SK-N-SH (cell line): Measurements from ENCODE around the gene MAN2B2. TPM values are rescaled to one million over a fixed set of nuclear protein-coding genes. Genes with fewer than 3 reads are reported as not detected.

ENCODE experiments used
- CTCF ChIA-PET: fragments of 300-600, 350-600 bp; formaldehyde crosslinking; extraction: SDS; loops from one replicate; lab custom pipeline; 2021; lab: Yijun Ruan, JAX
- POLR2A ChIA-PET: fragments of 350-600 bp; sonication (Branson Sonifier 250); formaldehyde crosslinking; extraction: SDS; loops from one replicate; lab custom pipeline; 2020; ENCODE audit warnings: antibody characterized with exemption, inconsistent platforms; lab: Yijun Ruan, JAX
- DNase-seq: peaks from one replicate; pipeline ENCODE4 v3.0.0; 2012
- H2AFZ ChIP-seq: fragments of 200-600 bp; sonication (generic); 2 replicates; pipeline ENCODE4 v1.8.1; 2016; ENCODE audit warnings: antibody characterized with exemption, mild to moderate bottlenecking, low read depth
- H3F3A ChIP-seq: fragments of 200-600 bp; sonication (generic); replicated peaks from 2 replicates; pipeline ENCODE3; 2016; ENCODE audit warnings: antibody characterized with exemption, mild to moderate bottlenecking; ENCODE audit not compliant: insufficient read depth
- H3K27ac ChIP-seq, 2 experiments: fragments of 200-500 bp in 1 of 2; fragments of 200-600 bp in 1 of 2; sonication (Bioruptor generic) in 1 of 2; sonication (generic), shearing (Covaris generic) in 1 of 2; 2 replicates each; pipeline versions ENCODE4 v1.5.1 to v1.6.1; 2014 to 2016; ENCODE audit warnings: low read depth in 2 of 2, inconsistent platforms in 1 of 2, low read length in 1 of 2, mild to moderate bottlenecking in 1 of 2, mixed read lengths in 1 of 2
- H3K27me3 ChIP-seq: fragments of 200-600 bp; sonication (generic), shearing (Covaris generic); 2 replicates; pipeline ENCODE4 v1.6.1; 2016; ENCODE audit warnings: mixed run types; ENCODE audit not compliant: insufficient read depth
- H3K36me3 ChIP-seq, 2 experiments: fragments of 200-500 bp in 1 of 2; fragments of 200-600 bp in 1 of 2; sonication (Bioruptor generic) in 1 of 2; sonication (generic) in 1 of 2; replicated peaks in 1 of 2; 2 replicates each; pipeline versions ENCODE3 to v1.5.1; 2014 to 2016; ENCODE audit warnings: low read length in 1 of 2, mild to moderate bottlenecking in 1 of 2; ENCODE audit not compliant: insufficient read depth in 2 of 2, control insufficient read depth in 1 of 2
- H3K4me1 ChIP-seq, 2 experiments: fragments of 200-500 bp in 1 of 2; fragments of 200-600 bp in 1 of 2; sonication (Bioruptor generic) in 1 of 2; sonication (generic), shearing (Covaris generic) in 1 of 2; 2 replicates each; pipeline versions ENCODE4 v1.5.1 to v1.6.1; 2014 to 2016; ENCODE audit warnings: low read depth in 1 of 2, low read length in 1 of 2, mixed run types in 1 of 2; ENCODE audit not compliant: insufficient read depth in 2 of 2, control insufficient read depth in 1 of 2
- H3K4me2 ChIP-seq: fragments of 200-600 bp; sonication (generic), shearing (Covaris generic); 2 replicates; pipeline ENCODE4 v1.6.1; 2017; ENCODE audit warnings: mixed run types
- H3K4me3 ChIP-seq, 2 experiments: fragments of 200-500 bp in 1 of 2; fragments of 200-600 bp in 1 of 2; sonication (Bioruptor generic) in 1 of 2; sonication (generic), shearing (Covaris generic) in 1 of 2; 2 replicates each; pipeline versions ENCODE4 v1.5.1 to v1.8.1; 2014 to 2016; ENCODE audit warnings: low read depth in 2 of 2, inconsistent platforms in 1 of 2, low read length in 1 of 2, mild to moderate bottlenecking in 1 of 2, mixed read lengths in 1 of 2, moderate library complexity in 1 of 2
- H3K79me2 ChIP-seq: fragments of 200-600 bp; sonication (generic); 2 replicates; pipeline ENCODE4 v1.8.1; 2017; ENCODE audit warnings: mild to moderate bottlenecking; ENCODE audit not compliant: insufficient read depth
- H3K9ac ChIP-seq: fragments of 200-600 bp; sonication (generic); 2 replicates; pipeline ENCODE4 v1.6.1; 2017; ENCODE audit warnings: mixed run types
- H3K9me2 ChIP-seq: fragments of 200-600 bp; sonication (generic); 2 replicates; pipeline ENCODE4 v1.6.1; 2017; ENCODE audit warnings: mixed run types
- H3K9me3 ChIP-seq: fragments of 200-600 bp; sonication (generic); 2 replicates; pipeline ENCODE4 v1.6.1; 2017; ENCODE audit warnings: mixed run types, mild to moderate bottlenecking, moderate library complexity
- H4K20me1 ChIP-seq: fragments of 200-600 bp; sonication (generic); 2 replicates; pipeline ENCODE4 v1.6.1; 2017; ENCODE audit warnings: mild to moderate bottlenecking, mixed run types; ENCODE audit not compliant: insufficient read depth
- EP300 ChIP-seq, 2 experiments: IDR thresholded peaks; 2 replicates each; pipeline versions ENCODE4 v1.4.0 to v1.6.1; 2012; ENCODE audit warnings: borderline replicate concordance in 1 of 2, low read depth in 1 of 2, low read length in 1 of 2
- EZH2phosphoT487 ChIP-seq: fragments of 200-600 bp; sonication (generic); IDR thresholded peaks from 2 replicates; pipeline ENCODE4 v1.6.1; 2017; ENCODE audit warnings: low read depth, mixed run types, mild to moderate bottlenecking, antibody characterized with exemption, moderate library complexity, borderline replicate concordance
- FOSL2 ChIP-seq: IDR thresholded peaks from 2 replicates; pipeline ENCODE4 v1.4.0; 2012; ENCODE audit warnings: low read depth, mild to moderate bottlenecking, moderate library complexity, borderline replicate concordance
- FOXJ3 ChIP-seq: sonication (generic); formaldehyde crosslinking; IDR thresholded peaks from 2 replicates; pipeline ENCODE4 v1.5.1; 2020; ENCODE audit warnings: mild to moderate bottlenecking, missing genetic modification reagents
- FOXM1 ChIP-seq: IDR thresholded peaks from 2 replicates; pipeline ENCODE4 v1.4.0; 2012; ENCODE audit warnings: low read depth, mild to moderate bottlenecking
- GATA2 ChIP-seq: sonication (generic); formaldehyde crosslinking; IDR thresholded peaks from 2 replicates; pipeline ENCODE4 v1.5.0; 2020; ENCODE audit warnings: mild to moderate bottlenecking, missing genetic modification reagents
- JUND ChIP-seq: IDR thresholded peaks from 2 replicates; pipeline ENCODE4 v1.4.0; 2012
- MXI1 ChIP-seq: IDR thresholded peaks from 2 replicates; pipeline ENCODE4 v1.6.1; 2012; ENCODE audit warnings: mild to moderate bottlenecking, low read depth, low read length, improper control_type of control experiment
- NFIC ChIP-seq: IDR thresholded peaks from 2 replicates; pipeline ENCODE4 v1.4.0; 2012; ENCODE audit warnings: borderline replicate concordance
- NRF1 ChIP-seq: IDR thresholded peaks from 2 replicates; pipeline ENCODE4 v1.6.1; 2012; ENCODE audit warnings: low read depth, mild to moderate bottlenecking, low read length
- POLR2AphosphoS5 ChIP-seq: IDR thresholded peaks from 2 replicates; pipeline ENCODE4 v1.6.1; 2012; ENCODE audit warnings: low read depth, low read length
- SMC3 ChIP-seq: IDR thresholded peaks from 2 replicates; pipeline ENCODE4 v1.6.1; 2012; ENCODE audit warnings: low read depth, low read length, improper control_type of control experiment
- TCF12 ChIP-seq: IDR thresholded peaks from 2 replicates; pipeline ENCODE4 v1.4.0; 2012
- YY1 ChIP-seq: IDR thresholded peaks from 2 replicates; pipeline ENCODE4 v1.4.0; 2012; ENCODE audit warnings: low read depth, mild to moderate bottlenecking
- WGBS: methylation state at CpG from one replicate; pipeline ENCODE4 v1.1.6; 2017; ENCODE audit warnings: low lambda C conversion rate; 5-methylcytosine and 5-hydroxymethylcytosine counted together
- polyA plus RNA-seq, 3 experiments: library from polyadenylated mRNA; depleted of rRNA; stranded (reverse); fragments of >200 nt; gene quantifications; 2 replicates each; pipeline ENCODE4 v1.2.3, GENCODE V29; 2012
- TF ChIP-seq, protein P1 (sequence below): IDR thresholded peaks from 2 replicates; pipeline ENCODE4 v1.4.0; 2012; ENCODE audit warnings: low read depth, borderline replicate concordance
- TF ChIP-seq, protein P2 (sequence below): fragments of 150-350 bp; IDR thresholded peaks from 2 replicates; pipeline ENCODE4 v1.6.1; 2017; ENCODE audit warnings: antibody characterized with exemption, low read length, low read depth, borderline replicate concordance
- TF ChIP-seq, protein P3 (sequence below): IDR thresholded peaks from 2 replicates; pipeline ENCODE4 v1.6.1; 2012; ENCODE audit warnings: mild to moderate bottlenecking, low read depth, low read length, moderate library complexity
- TF ChIP-seq, protein P4 (sequence below): IDR thresholded peaks from 2 replicates; pipeline ENCODE4 v1.4.0; 2012; ENCODE audit warnings: low read depth
- TF ChIP-seq, protein P5 (sequence below): IDR thresholded peaks from 2 replicates; pipeline ENCODE4; 2012

Gene MAN2B2
- polyA plus RNA-seq, 1 of the 3 experiments (the other 2 are of a cell fraction): 24.9 TPM

DNA sequence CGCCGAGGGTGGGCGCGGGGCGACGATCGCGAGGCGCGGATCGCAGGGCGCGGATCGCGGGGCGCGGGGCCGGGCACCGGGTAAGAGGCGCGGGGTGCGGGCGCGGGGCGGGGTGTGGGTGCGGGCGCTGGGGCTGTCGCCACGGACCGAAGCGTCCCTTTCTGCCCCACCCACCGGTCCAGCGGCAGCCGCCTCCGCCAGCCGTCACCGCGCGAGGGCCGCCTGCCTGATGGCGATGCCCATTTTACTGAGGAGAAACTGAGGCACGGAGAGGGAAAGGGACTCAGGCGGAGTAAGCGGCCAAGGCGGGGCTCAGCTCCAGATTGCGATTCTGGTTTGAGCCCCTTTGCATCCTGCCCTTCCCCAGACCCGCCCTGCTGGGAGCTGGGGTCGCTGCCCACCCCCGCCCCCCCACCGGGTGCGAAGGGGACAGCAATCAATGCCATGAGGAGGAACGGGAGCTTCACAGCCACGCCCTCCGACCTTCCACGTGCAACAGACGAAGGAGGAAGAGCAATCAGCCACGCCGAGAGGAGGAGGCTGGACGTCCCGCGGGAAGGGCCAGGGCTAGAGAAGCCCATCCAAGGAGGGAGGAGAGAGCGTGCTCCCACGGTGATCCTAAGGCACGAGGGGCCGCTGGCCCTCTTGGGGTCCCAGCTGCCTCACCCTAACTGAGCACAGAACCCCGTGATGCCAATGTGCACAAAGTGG lies 10.9 kb upstream of the MAN2B2 start (continued):
- TF ChIP-seq EZH2phosphoT487 (no peak), EP300 (IDR thresholded peaks at IDR 0.05; ENCODE audit: borderline replicate concordance in 1 of 2, low read depth in 1 of 2, low read length in 1 of 2) (no peak), NFIC (no peak), TCF12 (no peak), YY1 (no peak), POLR2AphosphoS5 (no peak)
- TF ChIP-seq, protein P1, sequence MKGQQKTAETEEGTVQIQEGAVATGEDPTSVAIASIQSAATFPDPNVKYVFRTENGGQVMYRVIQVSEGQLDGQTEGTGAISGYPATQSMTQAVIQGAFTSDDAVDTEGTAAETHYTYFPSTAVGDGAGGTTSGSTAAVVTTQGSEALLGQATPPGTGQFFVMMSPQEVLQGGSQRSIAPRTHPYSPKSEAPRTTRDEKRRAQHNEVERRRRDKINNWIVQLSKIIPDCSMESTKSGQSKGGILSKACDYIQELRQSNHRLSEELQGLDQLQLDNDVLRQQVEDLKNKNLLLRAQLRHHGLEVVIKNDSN: no peak
- TF ChIP-seq, protein P2, sequence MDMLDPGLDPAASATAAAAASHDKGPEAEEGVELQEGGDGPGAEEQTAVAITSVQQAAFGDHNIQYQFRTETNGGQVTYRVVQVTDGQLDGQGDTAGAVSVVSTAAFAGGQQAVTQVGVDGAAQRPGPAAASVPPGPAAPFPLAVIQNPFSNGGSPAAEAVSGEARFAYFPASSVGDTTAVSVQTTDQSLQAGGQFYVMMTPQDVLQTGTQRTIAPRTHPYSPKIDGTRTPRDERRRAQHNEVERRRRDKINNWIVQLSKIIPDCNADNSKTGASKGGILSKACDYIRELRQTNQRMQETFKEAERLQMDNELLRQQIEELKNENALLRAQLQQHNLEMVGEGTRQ: no peak
- TF ChIP-seq, protein P3, sequence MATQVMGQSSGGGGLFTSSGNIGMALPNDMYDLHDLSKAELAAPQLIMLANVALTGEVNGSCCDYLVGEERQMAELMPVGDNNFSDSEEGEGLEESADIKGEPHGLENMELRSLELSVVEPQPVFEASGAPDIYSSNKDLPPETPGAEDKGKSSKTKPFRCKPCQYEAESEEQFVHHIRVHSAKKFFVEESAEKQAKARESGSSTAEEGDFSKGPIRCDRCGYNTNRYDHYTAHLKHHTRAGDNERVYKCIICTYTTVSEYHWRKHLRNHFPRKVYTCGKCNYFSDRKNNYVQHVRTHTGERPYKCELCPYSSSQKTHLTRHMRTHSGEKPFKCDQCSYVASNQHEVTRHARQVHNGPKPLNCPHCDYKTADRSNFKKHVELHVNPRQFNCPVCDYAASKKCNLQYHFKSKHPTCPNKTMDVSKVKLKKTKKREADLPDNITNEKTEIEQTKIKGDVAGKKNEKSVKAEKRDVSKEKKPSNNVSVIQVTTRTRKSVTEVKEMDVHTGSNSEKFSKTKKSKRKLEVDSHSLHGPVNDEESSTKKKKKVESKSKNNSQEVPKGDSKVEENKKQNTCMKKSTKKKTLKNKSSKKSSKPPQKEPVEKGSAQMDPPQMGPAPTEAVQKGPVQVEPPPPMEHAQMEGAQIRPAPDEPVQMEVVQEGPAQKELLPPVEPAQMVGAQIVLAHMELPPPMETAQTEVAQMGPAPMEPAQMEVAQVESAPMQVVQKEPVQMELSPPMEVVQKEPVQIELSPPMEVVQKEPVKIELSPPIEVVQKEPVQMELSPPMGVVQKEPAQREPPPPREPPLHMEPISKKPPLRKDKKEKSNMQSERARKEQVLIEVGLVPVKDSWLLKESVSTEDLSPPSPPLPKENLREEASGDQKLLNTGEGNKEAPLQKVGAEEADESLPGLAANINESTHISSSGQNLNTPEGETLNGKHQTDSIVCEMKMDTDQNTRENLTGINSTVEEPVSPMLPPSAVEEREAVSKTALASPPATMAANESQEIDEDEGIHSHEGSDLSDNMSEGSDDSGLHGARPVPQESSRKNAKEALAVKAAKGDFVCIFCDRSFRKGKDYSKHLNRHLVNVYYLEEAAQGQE: no peak
- TF ChIP-seq, all 33 proteins: peak for 0

DNA sequence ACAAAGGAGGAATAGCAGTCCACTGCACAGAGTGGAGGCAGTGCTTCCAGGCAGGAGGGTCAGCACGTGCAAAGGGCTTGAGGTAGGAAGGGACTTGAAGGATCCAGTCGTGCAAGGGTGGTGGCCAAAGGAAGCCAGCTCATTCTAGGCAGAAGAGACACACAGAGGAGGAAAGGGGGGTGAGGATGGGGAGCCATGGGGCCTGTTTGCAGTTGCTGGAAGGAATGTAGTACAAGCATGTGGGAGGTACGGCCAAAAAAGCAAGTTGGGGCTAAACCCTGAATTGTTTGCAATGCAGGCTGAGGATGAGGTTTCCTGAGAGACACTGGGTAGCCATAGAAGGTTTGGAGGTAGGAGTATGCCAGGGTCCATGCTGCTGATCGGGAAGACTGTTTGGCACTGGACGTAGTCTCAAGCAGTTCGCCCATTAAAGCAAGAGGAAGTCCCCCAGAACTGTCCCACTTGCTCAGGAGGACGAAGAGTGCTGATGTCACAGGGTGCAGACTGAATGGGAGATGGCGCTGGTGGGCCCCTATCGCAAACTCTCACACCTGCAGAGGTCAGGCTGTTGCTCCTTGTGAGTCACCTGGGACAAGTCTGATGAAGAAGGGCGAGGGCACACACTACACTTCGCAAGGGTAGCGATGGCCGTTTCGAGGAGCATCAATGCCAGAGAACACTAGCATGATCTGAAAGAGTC lies 9.1 kb upstream of the MAN2B2 start:
- ChIA-PET CTCF (interaction anchor here (1.0 to 10.3 kb wide), 2 partner anchors 17 to 315 kb away, joined by 3 to 87 read pairs; no protein-coding TSS in a partner anchor), POLR2A (no interaction called here)
- Histone ChIP-seq H3K9me3 (no peaks in the 10 kb centered on the region), H3K27me3 (peaks cover 25% of the 10 kb centered on the region), H3F3A (no peaks in the 10 kb centered on the region), H3K79me2 (no peaks in the 10 kb centered on the region), H3K9me2 (no peaks in the 10 kb centered on the region), H3K9ac (no peak overlapping the region), H3K4me3 (no peak overlapping the region), H3K36me3 (no peaks in the 10 kb centered on the region), H3K4me1 (peaks cover 0 to 5% of the 10 kb centered on the region in 2 experiments; a peak in 1 of 4 replicates), H3K4me2 (no peak overlapping the region), H3K27ac (no peak overlapping the region), H2AFZ (no peak overlapping the region), H4K20me1 (no peaks in the 10 kb centered on the region)
- WGBS: 64% methylated on average over 11 of the region's 14 CpGs
- DNase-seq: no peak
- no peak for TF ChIP-seq SMC3
- TF ChIP-seq FOSL2: no peak
- no peak for TF ChIP-seq JUND
- no peak for TF ChIP-seq NRF1
- TF ChIP-seq TCF12: no peak
- TF ChIP-seq, protein P3: no peak
- no peak for TF ChIP-seq POLR2AphosphoS5
- TF ChIP-seq, protein P4, sequence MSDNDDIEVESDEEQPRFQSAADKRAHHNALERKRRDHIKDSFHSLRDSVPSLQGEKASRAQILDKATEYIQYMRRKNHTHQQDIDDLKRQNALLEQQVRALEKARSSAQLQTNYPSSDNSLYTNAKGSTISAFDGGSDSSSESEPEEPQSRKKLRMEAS: no peak
- no peak for TF ChIP-seq FOXJ3
- TF ChIP-seq, protein P5, sequence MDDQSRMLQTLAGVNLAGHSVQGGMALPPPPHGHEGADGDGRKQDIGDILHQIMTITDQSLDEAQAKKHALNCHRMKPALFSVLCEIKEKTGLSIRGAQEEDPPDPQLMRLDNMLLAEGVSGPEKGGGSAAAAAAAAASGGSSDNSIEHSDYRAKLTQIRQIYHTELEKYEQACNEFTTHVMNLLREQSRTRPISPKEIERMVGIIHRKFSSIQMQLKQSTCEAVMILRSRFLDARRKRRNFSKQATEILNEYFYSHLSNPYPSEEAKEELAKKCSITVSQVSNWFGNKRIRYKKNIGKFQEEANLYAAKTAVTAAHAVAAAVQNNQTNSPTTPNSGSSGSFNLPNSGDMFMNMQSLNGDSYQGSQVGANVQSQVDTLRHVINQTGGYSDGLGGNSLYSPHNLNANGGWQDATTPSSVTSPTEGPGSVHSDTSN: no peak
- no peak for TF ChIP-seq FOXM1
- no peak for TF ChIP-seq GATA2
- TF ChIP-seq MXI1: no peak
